Gastrocnemius medialis (tissue), 4 donors: ENCODE data around the gene OR13A1. TPM values are rescaled to one million over a fixed set of nuclear protein-coding genes. Genes with fewer than 3 reads are reported as not detected.
"Not testable (repeated sequence)": the region's sequence is repeated elsewhere in the genome, so short reads cannot be mapped to it uniquely, and the experiment has no call there.

ENCODE experiments used
- ATAC-seq, 2 donors: fragments of 150-250 bp; one replicate each; pipeline ENCODE4 v1.9.1; 2016
- DNase-seq, 2 donors: peaks; one replicate each; pipeline ENCODE4 v3.0.0-alpha.2; 2019
- H3K27ac ChIP-seq, 4 donors: fragments of 200-600 bp; sonication (generic); 1 replicate in 1 of 4; 2 replicates in 3 of 4; pipeline ENCODE4 v1.5.1; 2016 to 2018; ENCODE audit warnings: mild to moderate bottlenecking in 2 of 4, moderate library complexity in 1 of 4
- H3K27me3 ChIP-seq, 3 donors: fragments of 200-600 bp; sonication (generic) in 2 of 3; 1 replicate in 1 of 3; 2 replicates in 2 of 3; pipeline versions ENCODE4 v1.5.1 to v1.6.0; 2016 to 2019; ENCODE audit warnings: mild to moderate bottlenecking in 1 of 3, moderate library complexity in 1 of 3
- H3K36me3 ChIP-seq, 2 donors: fragments of 200-600 bp; sonication (generic) in 1 of 2; one replicate each; pipeline ENCODE4 v1.5.1; 2017 to 2018
- H3K4me1 ChIP-seq, 2 donors: fragments of 200-600 bp; sonication (generic) in 1 of 2; one replicate each; pipeline ENCODE4 v1.5.1; 2016 to 2017; ENCODE audit warnings: mild to moderate bottlenecking in 2 of 2
- H3K4me3 ChIP-seq, 4 donors: fragments of 200-600 bp; sonication (generic) in 3 of 4; 1 replicate in 1 of 4; 2 replicates in 3 of 4; pipeline ENCODE4 v1.5.1; 2016 to 2019; ENCODE audit warnings: mild to moderate bottlenecking in 2 of 4
- H3K9me3 ChIP-seq, 3 donors: fragments of 200-600 bp; sonication (generic) in 2 of 3; 1 replicate in 1 of 3; 2 replicates in 2 of 3; pipeline ENCODE4 v1.5.1; 2016 to 2019
- POLR2A ChIP-seq, 2 donors: fragments of 450-650 bp; IDR thresholded peaks; one replicate each; pipeline ENCODE4 v1.6.1; 2017; ENCODE audit warnings: antibody characterized with exemption in 2 of 2, mild to moderate bottlenecking in 2 of 2, moderate library complexity in 2 of 2
- in situ Hi-C, 4 donors: fragments of 200-750 bp; cut with MboI; loops; one replicate each; pipeline versions ENCODE4 v1.15.0 to v1.8.0; 2017; ENCODE audit warnings: low sequenced_read_pairs in 4 of 4
- intact Hi-C: fragments of 100-400 bp; cut with DNase I; formaldehyde crosslinking; loops from one replicate; pipeline ENCODE4 v1.15.1; 2023; ENCODE audit warnings: low total_unique reads
- total RNA-seq, 4 donors: library from RNA; depleted of rRNA; stranded (reverse); fragments of >200 nt; gene quantifications; one replicate each; pipeline versions ENCODE4 v1.1.0 to v1.2.3, GENCODE V29; 2016
- TF ChIP-seq, protein P1 (sequence below), 5 experiments: fragments of 450-650 bp in 3 of 5; fragments of 200-600 bp in 2 of 5; sonication (generic) in 2 of 5; IDR thresholded peaks in 4 of 5; conservative IDR thresholded peaks in 1 of 5; 1 replicate in 4 of 5; 2 replicates in 1 of 5; pipeline ENCODE4 v1.5.1; 2016 to 2019; ENCODE audit warnings: antibody characterized with exemption in 5 of 5, mild to moderate bottlenecking in 3 of 5, moderate library complexity in 3 of 5

OR13A1 gene
- total RNA-seq, 4 donors from 2014 or later: not detected

DNA sequence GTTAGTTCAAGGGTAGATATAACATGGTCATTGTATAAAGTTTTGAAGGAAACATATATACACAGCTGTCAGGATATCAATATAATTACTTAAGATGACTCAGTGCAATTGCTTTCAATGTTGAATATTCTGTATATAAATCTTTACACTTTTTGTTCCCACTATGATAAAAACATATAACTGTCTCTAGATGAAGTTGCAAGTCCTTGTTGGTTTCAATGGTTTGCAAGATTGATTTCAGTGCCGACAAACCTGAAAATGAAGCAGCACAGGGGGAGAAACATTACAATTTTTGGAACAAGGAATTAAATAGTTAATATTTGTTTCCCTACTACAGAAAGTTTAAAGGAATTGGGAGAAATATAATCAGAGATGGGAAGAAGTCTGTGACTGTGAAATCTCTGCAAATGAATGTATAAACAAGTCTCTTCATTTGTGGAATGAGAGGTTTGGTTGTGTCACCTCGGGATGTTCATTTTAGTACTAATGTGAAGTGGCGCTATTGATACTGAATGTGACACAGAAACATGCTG is 54.1 kb downstream of the OR13A1 start:
- in situ Hi-C loops (no loop called here), intact Hi-C loops (no loop called here)
- no peaks in the 10 kb centered on the region for H3K4me1 ChIP-seq
- no peaks in the 10 kb centered on the region for H3K36me3 ChIP-seq
- peaks cover 0 to 2% (median 0%) of the 10 kb centered on the region in 3 donors for H3K27me3 ChIP-seq
- ATAC-seq: no peak
- H3K27ac ChIP-seq: no peak overlapping the region
- TF ChIP-seq, protein P1, sequence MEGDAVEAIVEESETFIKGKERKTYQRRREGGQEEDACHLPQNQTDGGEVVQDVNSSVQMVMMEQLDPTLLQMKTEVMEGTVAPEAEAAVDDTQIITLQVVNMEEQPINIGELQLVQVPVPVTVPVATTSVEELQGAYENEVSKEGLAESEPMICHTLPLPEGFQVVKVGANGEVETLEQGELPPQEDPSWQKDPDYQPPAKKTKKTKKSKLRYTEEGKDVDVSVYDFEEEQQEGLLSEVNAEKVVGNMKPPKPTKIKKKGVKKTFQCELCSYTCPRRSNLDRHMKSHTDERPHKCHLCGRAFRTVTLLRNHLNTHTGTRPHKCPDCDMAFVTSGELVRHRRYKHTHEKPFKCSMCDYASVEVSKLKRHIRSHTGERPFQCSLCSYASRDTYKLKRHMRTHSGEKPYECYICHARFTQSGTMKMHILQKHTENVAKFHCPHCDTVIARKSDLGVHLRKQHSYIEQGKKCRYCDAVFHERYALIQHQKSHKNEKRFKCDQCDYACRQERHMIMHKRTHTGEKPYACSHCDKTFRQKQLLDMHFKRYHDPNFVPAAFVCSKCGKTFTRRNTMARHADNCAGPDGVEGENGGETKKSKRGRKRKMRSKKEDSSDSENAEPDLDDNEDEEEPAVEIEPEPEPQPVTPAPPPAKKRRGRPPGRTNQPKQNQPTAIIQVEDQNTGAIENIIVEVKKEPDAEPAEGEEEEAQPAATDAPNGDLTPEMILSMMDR (IDR thresholded peaks at IDR 0.05 in 4 of 5, conservative IDR thresholded peaks at IDR 0.05 in 1 of 5): no peak
- no peak for DNase-seq
- no peaks in the 10 kb centered on the region for H3K9me3 ChIP-seq
- no peak overlapping the region for H3K4me3 ChIP-seq

DNA sequence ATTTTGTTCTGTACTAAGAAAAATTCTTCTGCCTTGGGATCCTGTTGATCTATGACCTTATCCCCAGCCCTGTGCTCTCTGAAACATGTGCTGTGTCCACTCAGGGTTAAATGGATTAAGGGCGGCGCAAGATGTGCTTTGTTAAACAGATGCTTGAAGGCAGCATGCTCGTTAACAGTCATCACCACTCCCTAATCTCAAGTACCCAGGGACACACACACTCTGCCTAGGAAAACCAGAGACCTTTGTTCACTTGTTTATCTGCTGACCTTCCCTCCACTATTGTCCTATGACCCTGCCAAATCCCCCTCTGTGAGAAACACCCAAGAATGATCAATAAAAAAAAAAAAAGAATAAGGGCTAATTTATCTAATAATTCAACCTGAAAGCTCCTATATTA is 54.8 kb downstream of the OR13A1 start:
- ATAC-seq, DNase-seq, H3K36me3 ChIP-seq, H3K27me3 ChIP-seq, H3K27ac ChIP-seq, H3K4me1 ChIP-seq, in situ Hi-C loops, H3K4me3 ChIP-seq, intact Hi-C loops, H3K9me3 ChIP-seq: not testable (repeated sequence)

GRCh38 chr10:45259786-45260495 is 55.5 kb downstream of the OR13A1 start:
- in situ Hi-C loops, intact Hi-C loops: not testable (repeated sequence)

DNA sequence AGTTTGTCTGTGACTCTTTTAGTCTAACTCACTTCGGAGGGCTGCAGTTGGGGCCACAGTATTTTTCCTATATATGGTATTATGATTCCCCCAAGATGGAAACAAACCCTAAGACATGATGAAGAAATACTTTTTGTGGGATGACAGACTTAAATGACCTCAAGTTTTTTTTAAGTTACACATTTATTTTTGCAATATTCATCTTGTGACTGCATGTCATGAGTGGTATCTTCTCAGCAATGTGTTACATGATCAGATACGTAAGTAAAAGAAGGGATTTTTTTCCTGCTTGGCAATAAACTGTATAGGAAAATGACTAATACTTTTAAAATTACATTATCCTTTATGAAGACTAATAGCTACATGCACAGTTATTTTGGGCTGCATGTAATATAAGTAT is 57.8 kb downstream of the OR13A1 start:
- TF ChIP-seq POLR2A (IDR thresholded peaks at IDR 0.05): no peak
- intact Hi-C loops: no loop called here

More at GRCh38 chr10:45259786-45260495, 55.5 kb downstream of the OR13A1 start:
- not testable (repeated sequence) for H3K27ac ChIP-seq, H3K36me3 ChIP-seq, H3K4me3 ChIP-seq, ATAC-seq, H3K9me3 ChIP-seq, DNase-seq, H3K27me3 ChIP-seq, H3K4me1 ChIP-seq

GRCh38 chr10:45256246-45256645 is 59.2 kb downstream of the OR13A1 start:
- no peak for ATAC-seq
- no peak for DNase-seq
- H3K27me3 ChIP-seq: peaks cover 0 to 1% (median 0%) of the 10 kb centered on the region in 3 donors
- no peaks in the 10 kb centered on the region for H3K4me1 ChIP-seq
- H3K36me3 ChIP-seq: no peaks in the 10 kb centered on the region
- H3K4me3 ChIP-seq: no peak overlapping the region
- in situ Hi-C loops (no loop called here), intact Hi-C loops (no loop called here)
- no peaks in the 10 kb centered on the region for H3K9me3 ChIP-seq
- TF ChIP-seq POLR2A (IDR thresholded peaks at IDR 0.05): no peak
- TF ChIP-seq, protein P1 (IDR thresholded peaks at IDR 0.05 in 4 of 5, conservative IDR thresholded peaks at IDR 0.05 in 1 of 5): no peak
- no peak overlapping the region for H3K27ac ChIP-seq

More for the DNA sequence above, 57.8 kb downstream of the OR13A1 start:
- Histone ChIP-seq H3K27ac (no peak overlapping the region), H3K27me3 (peaks cover 0 to 2% (median 0%) of the 10 kb centered on the region in 3 donors), H3K9me3 (no peaks in the 10 kb centered on the region), H3K36me3 (no peaks in the 10 kb centered on the region), H3K4me3 (no peak overlapping the region), H3K4me1 (no peaks in the 10 kb centered on the region)
- no peak for ATAC-seq
- in situ Hi-C loops: no loop called here
- DNase-seq: no peak

GRCh38 chr10:45255706-45256105 is 59.7 kb downstream of the OR13A1 start:
- no peak for ATAC-seq
- H3K9me3 ChIP-seq: no peaks in the 10 kb centered on the region

More at GRCh38 chr10:45255706-45256105, 59.7 kb downstream of the OR13A1 start:
- H3K27me3 ChIP-seq: no peaks in the 10 kb centered on the region
- in situ Hi-C loops (no loop called here), intact Hi-C loops (no loop called here)
- no peak for TF ChIP-seq POLR2A (IDR thresholded peaks at IDR 0.05)
- TF ChIP-seq, protein P1 (IDR thresholded peaks at IDR 0.05 in 4 of 5, conservative IDR thresholded peaks at IDR 0.05 in 1 of 5): no peak
- H3K27ac ChIP-seq: no peak overlapping the region
- no peak overlapping the region for H3K4me3 ChIP-seq
- H3K36me3 ChIP-seq: no peaks in the 10 kb centered on the region
- DNase-seq: no peak
- H3K4me1 ChIP-seq: no peaks in the 10 kb centered on the region
